Activated B cell treated with CpG ODN at 0.5 μM for 24 hours (primary cell): ENCODE results near the gene GIGYF1. TPM values are rescaled to one million over a fixed set of nuclear protein-coding genes. Genes with fewer than 3 reads are reported as not detected.

Experiments
- ATAC-seq: fragments of 200-7000 bp; cut with Tn5 transposase; one replicate; pipeline ENCODE4 v1.10.0; 2021; ENCODE audit warnings: low read depth, mild to moderate bottlenecking, moderate library complexity
- CTCF ChIA-PET: fragments of 350-600 bp; sonication (Branson Sonifier 250); formaldehyde crosslinking; loops from one replicate; lab custom pipeline; 2021; ENCODE audit warnings: antibody characterized with exemption; lab: Charles Lee
- POLR2A ChIA-PET: fragments of 350-600 bp; sonication (Branson Sonifier 250); formaldehyde crosslinking; loops from one replicate; lab custom pipeline; 2021; ENCODE audit warnings: antibody characterized with exemption; lab: Charles Lee
- DNase-seq: peaks from one replicate; pipeline ENCODE4 v3.0.0; 2022
- H3K27ac Mint-ChIP-seq: one replicate; pipeline ENCODE4 v1.8.0; 2020; ENCODE audit warnings: mixed read lengths
- H3K27me3 Mint-ChIP-seq: one replicate; pipeline ENCODE4 v1.8.0; 2021; ENCODE audit warnings: mixed read lengths
- H3K36me3 Mint-ChIP-seq: one replicate; pipeline ENCODE4 v1.8.0; 2021; ENCODE audit warnings: low read depth, mixed read lengths
- H3K4me1 Mint-ChIP-seq: one replicate; pipeline ENCODE4 v1.8.0; 2021; ENCODE audit warnings: mixed read lengths
- H3K4me3 Mint-ChIP-seq: one replicate; pipeline ENCODE4 v1.8.0; 2020; ENCODE audit warnings: mild to moderate bottlenecking, mixed read lengths
- H3K9me3 Mint-ChIP-seq: one replicate; pipeline ENCODE4 v1.8.0; 2020; ENCODE audit warnings: mixed read lengths
- intact Hi-C: fragments of 100-400 bp; cut with micrococcal nuclease; formaldehyde crosslinking; loops from one replicate; pipeline ENCODE4 v1.15.1; 2024
- total RNA-seq: library from RNA; stranded (reverse); gene quantifications from 2 replicates; pipeline ENCODE4 v1.2.3, GENCODE V29; 2022
- TF ChIP-seq, protein P1 (sequence below): fragments of 200-600 bp; IDR thresholded peaks from one replicate; pipeline ENCODE4 v1.8.0; 2022; ENCODE audit warnings: antibody characterized with exemption, mild to moderate bottlenecking

GIGYF1 gene
- total RNA-seq, 1 donor from 2014 or later: 76.6 TPM

DNA sequence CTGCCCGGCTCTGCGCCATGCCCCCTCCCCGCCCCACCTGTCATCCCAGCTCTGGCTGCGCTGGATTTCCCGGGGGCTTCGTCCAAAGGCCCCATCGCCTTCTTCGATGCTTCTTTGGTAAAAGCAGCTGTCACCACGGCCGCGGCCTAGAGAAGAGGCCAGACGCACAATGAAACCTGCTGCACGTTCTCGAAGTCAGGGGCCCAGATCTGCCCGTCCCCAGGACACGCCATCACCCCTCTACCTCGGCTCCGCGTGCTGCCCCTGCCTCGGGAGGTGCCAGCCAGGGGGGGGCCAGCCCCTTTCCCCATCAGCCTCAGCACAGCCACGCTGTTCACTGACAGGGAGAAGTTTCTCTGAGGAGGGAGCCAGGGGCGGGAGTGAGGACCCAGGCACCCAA, 6.8 kb downstream of the GIGYF1 start:
- Mint-ChIP-seq H3K27ac (no peak overlapping the region), H3K4me3 (no peak overlapping the region), H3K9me3 (no peaks in the 10 kb centered on the region), H3K4me1 (peaks cover 21% of the 10 kb centered on the region), H3K27me3 (no peaks in the 10 kb centered on the region), H3K36me3 (peaks cover 57% of the 10 kb centered on the region)
- ChIA-PET CTCF (no interaction called here), POLR2A (interaction anchor here (0.6 kb wide), 1 partner anchor 12 kb away, joined by 3 read pairs; no protein-coding TSS in a partner anchor)
- TF ChIP-seq, protein P1, sequence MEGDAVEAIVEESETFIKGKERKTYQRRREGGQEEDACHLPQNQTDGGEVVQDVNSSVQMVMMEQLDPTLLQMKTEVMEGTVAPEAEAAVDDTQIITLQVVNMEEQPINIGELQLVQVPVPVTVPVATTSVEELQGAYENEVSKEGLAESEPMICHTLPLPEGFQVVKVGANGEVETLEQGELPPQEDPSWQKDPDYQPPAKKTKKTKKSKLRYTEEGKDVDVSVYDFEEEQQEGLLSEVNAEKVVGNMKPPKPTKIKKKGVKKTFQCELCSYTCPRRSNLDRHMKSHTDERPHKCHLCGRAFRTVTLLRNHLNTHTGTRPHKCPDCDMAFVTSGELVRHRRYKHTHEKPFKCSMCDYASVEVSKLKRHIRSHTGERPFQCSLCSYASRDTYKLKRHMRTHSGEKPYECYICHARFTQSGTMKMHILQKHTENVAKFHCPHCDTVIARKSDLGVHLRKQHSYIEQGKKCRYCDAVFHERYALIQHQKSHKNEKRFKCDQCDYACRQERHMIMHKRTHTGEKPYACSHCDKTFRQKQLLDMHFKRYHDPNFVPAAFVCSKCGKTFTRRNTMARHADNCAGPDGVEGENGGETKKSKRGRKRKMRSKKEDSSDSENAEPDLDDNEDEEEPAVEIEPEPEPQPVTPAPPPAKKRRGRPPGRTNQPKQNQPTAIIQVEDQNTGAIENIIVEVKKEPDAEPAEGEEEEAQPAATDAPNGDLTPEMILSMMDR: no peak
- ATAC-seq (no peak), DNase-seq (no peak)
- intact Hi-C loops: no loop called here

DNA sequence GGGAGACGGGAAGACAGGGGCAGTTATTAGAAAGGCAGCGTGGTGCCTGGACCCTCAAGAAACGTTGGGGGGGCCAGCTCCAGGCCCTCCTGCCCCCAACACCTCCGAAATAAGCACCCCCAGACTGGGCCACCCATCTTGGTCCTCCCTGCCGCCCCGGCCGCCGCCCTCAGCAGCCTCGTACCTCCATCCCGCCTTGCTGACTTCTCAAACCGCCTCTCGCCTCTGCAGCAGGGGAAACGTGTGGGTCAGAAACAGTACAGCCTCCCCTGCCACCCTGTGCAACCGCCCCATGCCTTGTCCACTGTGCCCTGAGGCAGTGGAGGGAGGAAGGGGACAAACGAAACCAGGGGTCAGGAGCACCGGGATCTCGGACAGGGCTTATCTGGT, 7.2 kb downstream of the GIGYF1 start:
- peaks cover 17% of the 10 kb centered on the region for H3K4me1 Mint-ChIP-seq

DNA sequence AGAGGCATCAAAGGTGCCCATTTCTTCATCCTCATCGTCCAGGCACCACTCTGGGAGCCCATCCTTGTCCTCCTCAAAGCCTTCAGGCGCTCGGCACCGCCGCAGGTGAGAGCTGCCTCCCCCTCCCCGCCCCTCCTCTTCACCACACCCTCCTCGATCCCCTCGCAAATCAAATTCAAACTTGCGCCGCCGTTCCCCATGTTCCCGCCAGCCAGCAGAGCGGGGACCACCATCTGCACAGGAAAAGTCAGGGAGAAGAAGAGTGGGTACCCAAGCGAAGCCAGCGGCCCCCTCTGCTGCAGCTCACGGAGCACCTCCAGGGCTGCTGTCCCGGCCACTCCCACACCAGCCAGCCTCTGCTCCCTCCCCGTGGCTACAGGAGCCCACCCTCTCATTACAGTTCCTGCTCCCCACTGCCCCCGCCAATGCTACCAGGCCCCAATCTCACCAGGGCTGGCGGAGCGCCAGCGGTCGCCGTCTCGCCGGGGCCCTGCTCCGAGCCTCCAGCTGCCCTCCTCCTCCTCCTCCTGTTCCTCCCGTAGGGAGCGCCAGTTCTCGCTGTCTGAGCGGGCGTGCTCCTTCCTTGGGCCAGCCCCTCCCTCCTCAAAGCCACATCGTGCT, 7.7 kb downstream of the GIGYF1 start:
- no peaks in the 10 kb centered on the region for H3K9me3 Mint-ChIP-seq
- DNase-seq (no peak), ATAC-seq (no peak)
- intact Hi-C loops: no loop called here
- peaks cover 61% of the 10 kb centered on the region for H3K36me3 Mint-ChIP-seq
- no peak overlapping the region for H3K27ac Mint-ChIP-seq
- H3K4me1 Mint-ChIP-seq: peaks cover 13% of the 10 kb centered on the region
- TF ChIP-seq, protein P1: no peak
- CTCF ChIA-PET: no interaction called here
- H3K27me3 Mint-ChIP-seq: no peaks in the 10 kb centered on the region
- no peak overlapping the region for H3K4me3 Mint-ChIP-seq
- POLR2A ChIA-PET: no interaction called here

More for the DNA sequence above, 7.2 kb downstream of the GIGYF1 start:
- H3K27me3 Mint-ChIP-seq: no peaks in the 10 kb centered on the region
- POLR2A ChIA-PET: no interaction called here
- ATAC-seq (no peak), DNase-seq (no peak)
- TF ChIP-seq, protein P1: no peak
- intact Hi-C loops: no loop called here
- H3K27ac Mint-ChIP-seq: no peak overlapping the region
- no peak overlapping the region for H3K4me3 Mint-ChIP-seq
- H3K9me3 Mint-ChIP-seq: no peaks in the 10 kb centered on the region
- CTCF ChIA-PET: no interaction called here
- peaks cover 59% of the 10 kb centered on the region for H3K36me3 Mint-ChIP-seq

DNA sequence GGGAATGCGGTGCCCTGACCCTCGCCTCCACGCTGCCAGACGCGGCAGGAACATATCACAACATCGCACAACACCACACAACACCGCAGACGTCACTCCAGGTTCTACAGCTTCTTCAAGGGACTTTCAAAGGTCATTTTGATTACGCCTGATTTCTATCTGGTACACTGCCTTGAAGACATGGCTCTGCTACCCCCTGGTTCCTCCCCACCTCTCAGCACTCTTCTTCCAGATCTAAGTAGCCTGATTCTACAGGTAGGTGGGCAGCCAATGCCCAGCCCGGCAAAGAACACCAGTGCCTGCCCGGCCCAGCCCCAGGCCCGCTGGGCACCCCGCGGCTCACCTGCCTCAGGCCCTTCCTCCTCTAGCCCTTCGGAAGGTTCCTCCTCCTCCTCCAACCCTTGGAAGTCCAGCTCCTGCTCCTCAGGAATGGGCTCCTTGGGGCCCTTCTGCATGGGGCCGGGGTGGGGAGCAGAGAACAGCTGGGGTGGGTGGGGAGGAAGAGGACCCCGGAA, 8.4 kb downstream of the GIGYF1 start:
- Mint-ChIP-seq H3K4me1 (peaks cover 13% of the 10 kb centered on the region), H3K27me3 (no peaks in the 10 kb centered on the region), H3K4me3 (no peak overlapping the region), H3K36me3 (peaks cover 65% of the 10 kb centered on the region), H3K27ac (peak overlapping the region; percentile 30), H3K9me3 (no peaks in the 10 kb centered on the region)
- no peak for ATAC-seq
- intact Hi-C loops: no loop called here
- ChIA-PET POLR2A (no interaction called here), CTCF (no interaction called here)
- no peak for DNase-seq
- TF ChIP-seq, protein P1: no peak

DNA sequence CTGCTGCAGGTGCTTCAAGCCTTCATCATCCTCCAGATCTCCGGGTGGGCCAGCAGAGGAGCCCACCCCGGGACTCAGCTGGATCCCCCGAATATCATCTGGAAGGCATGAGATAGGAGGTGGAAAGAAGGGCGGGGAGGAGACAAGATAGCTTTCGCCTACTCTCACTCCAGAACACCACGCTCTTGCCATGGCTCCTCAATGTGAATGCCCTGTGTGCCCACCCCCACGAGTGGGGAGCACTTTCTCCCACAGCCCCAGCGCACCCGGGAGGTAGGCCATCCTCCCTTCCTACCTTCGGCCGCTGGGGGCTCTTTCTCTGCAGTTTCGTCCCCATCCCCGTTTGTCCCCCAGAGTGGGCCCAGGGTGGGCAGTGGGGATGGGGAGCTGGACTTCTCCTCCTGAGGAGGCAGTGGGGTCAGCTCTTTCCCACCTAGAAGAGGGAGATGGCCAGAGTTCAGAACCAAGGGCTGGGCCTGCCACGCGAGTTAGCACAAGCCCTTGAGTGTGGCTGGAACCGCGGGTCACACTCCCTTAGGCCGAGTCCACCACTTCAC, 8.9 kb downstream of the GIGYF1 start:
- Mint-ChIP-seq H3K36me3 (peaks cover 68% of the 10 kb centered on the region), H3K27me3 (no peaks in the 10 kb centered on the region), H3K4me3 (no peak overlapping the region), H3K9me3 (no peaks in the 10 kb centered on the region), H3K27ac (no peak overlapping the region), H3K4me1 (peaks cover 13% of the 10 kb centered on the region)
- ATAC-seq (no peak), DNase-seq (no peak)
- CTCF ChIA-PET: no interaction called here
- TF ChIP-seq, protein P1: no peak
- POLR2A ChIA-PET: no interaction called here
- intact Hi-C loops: no loop called here
